DOHH2 (cell line): ENCODE measurements around the gene SNRNP25.
A peak's percentile ranks its signal among the peaks of the same experiment; 100 is the strongest.

Experiments used
- H3F3A ChIP-seq: fragments of 200-600 bp; sonication (generic), shearing (Covaris generic); 2 replicates; pipeline ENCODE4 v1.6.0; 2016; ENCODE audit warnings: antibody characterized with exemption, mild to moderate bottlenecking; ENCODE audit not compliant: control insufficient read depth, insufficient read depth
- H3K27ac ChIP-seq: fragments of 200-600 bp; sonication (generic); 2 replicates; pipeline ENCODE4 v1.5.1; 2014; ENCODE audit warnings: low read depth, mild to moderate bottlenecking, low read length, moderate library complexity
- H3K27me3 ChIP-seq: fragments of 200-600 bp; sonication (generic); 2 replicates; pipeline ENCODE4 v1.6.1; 2014; ENCODE audit warnings: mild to moderate bottlenecking, low read length, mixed read lengths; ENCODE audit not compliant: control insufficient read depth
- H3K36me3 ChIP-seq: fragments of 200-600 bp; sonication (generic); 2 replicates; pipeline ENCODE4 v1.6.1; 2014; ENCODE audit warnings: mild to moderate bottlenecking, low read length, moderate library complexity, mixed read lengths; ENCODE audit not compliant: control insufficient read depth
- H3K4me1 ChIP-seq: fragments of 200-600 bp; sonication (generic); 2 replicates; pipeline ENCODE4 v1.6.1; 2014; ENCODE audit warnings: mild to moderate bottlenecking, low read length, mixed read lengths; ENCODE audit not compliant: control insufficient read depth
- H3K4me2 ChIP-seq: fragments of 200-600 bp; sonication (generic); 2 replicates; pipeline ENCODE4 v1.6.0; 2014; ENCODE audit warnings: mild to moderate bottlenecking, low read length, moderate library complexity
- H3K4me3 ChIP-seq: fragments of 200-600 bp; sonication (generic); 2 replicates; pipeline ENCODE4 v1.5.1; 2014; ENCODE audit warnings: mild to moderate bottlenecking, low read length, mixed read lengths
- H3K79me2 ChIP-seq: fragments of 200-600 bp; sonication (generic); 2 replicates; pipeline ENCODE4 v1.6.1; 2014; ENCODE audit warnings: mild to moderate bottlenecking, low read length, mixed read lengths; ENCODE audit not compliant: control insufficient read depth
- H3K9me2 ChIP-seq: fragments of 200-600 bp; sonication (generic); replicated peaks from 2 replicates; pipeline ENCODE4 v1.6.1; 2014; ENCODE audit warnings: mild to moderate bottlenecking, low read length, mixed read lengths; ENCODE audit not compliant: control insufficient read depth
- H3K9me3 ChIP-seq: fragments of 200-600 bp; sonication (generic); 2 replicates; pipeline ENCODE4 v1.6.1; 2014; ENCODE audit warnings: antibody characterized with exemption, low read length, mixed read lengths; ENCODE audit not compliant: control insufficient read depth, insufficient read depth
- H4K20me1 ChIP-seq: fragments of 200-600 bp; sonication (generic); 2 replicates; pipeline ENCODE4 v1.6.0; 2014; ENCODE audit warnings: low read depth, mild to moderate bottlenecking, antibody characterized with exemption, low read length, moderate library complexity; ENCODE audit not compliant: control insufficient read depth, insufficient read depth
- EZH2phosphoT487 ChIP-seq: fragments of 200-600 bp; sonication (generic); IDR thresholded peaks from 2 replicates; pipeline ENCODE4 v1.6.1; 2017; ENCODE audit warnings: borderline replicate concordance, mild to moderate bottlenecking, antibody characterized with exemption, low read length, moderate library complexity, mixed read lengths
- TF ChIP-seq, protein P1 (sequence below): fragments of 200-600 bp; sonication (generic); IDR thresholded peaks from one replicate; pipeline ENCODE4 v1.5.1; 2014; ENCODE audit warnings: antibody characterized with exemption, mild to moderate bottlenecking, low read depth, low read length; ENCODE audit not compliant: poor library complexity, severe bottlenecking

Gene SNRNP25

GRCh38 chr16:47234-47633 is 6.4 kb upstream of the SNRNP25 start:
- H3K36me3 ChIP-seq: peaks cover 78% of the 10 kb centered on the region
- H4K20me1 ChIP-seq: peaks cover 19% of the 10 kb centered on the region; the same call in 1 of the 2 replicates
- no peaks in the 10 kb centered on the region for H3K9me2 ChIP-seq
- TF ChIP-seq, protein P1, sequence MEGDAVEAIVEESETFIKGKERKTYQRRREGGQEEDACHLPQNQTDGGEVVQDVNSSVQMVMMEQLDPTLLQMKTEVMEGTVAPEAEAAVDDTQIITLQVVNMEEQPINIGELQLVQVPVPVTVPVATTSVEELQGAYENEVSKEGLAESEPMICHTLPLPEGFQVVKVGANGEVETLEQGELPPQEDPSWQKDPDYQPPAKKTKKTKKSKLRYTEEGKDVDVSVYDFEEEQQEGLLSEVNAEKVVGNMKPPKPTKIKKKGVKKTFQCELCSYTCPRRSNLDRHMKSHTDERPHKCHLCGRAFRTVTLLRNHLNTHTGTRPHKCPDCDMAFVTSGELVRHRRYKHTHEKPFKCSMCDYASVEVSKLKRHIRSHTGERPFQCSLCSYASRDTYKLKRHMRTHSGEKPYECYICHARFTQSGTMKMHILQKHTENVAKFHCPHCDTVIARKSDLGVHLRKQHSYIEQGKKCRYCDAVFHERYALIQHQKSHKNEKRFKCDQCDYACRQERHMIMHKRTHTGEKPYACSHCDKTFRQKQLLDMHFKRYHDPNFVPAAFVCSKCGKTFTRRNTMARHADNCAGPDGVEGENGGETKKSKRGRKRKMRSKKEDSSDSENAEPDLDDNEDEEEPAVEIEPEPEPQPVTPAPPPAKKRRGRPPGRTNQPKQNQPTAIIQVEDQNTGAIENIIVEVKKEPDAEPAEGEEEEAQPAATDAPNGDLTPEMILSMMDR: no peak
- no peak for TF ChIP-seq EZH2phosphoT487
- H3K27me3 ChIP-seq: no peaks in the 10 kb centered on the region
- H3K27ac ChIP-seq: no peak overlapping the region
- H3F3A ChIP-seq: no peaks in the 10 kb centered on the region
- H3K4me3 ChIP-seq: no peak overlapping the region
- peaks cover 69% of the 10 kb centered on the region for H3K79me2 ChIP-seq
- no peak overlapping the region for H3K4me2 ChIP-seq
- peaks cover 17% of the 10 kb centered on the region for H3K4me1 ChIP-seq
- no peaks in the 10 kb centered on the region for H3K9me3 ChIP-seq

- H3K36me3 ChIP-seq: peaks cover 60% of the 10 kb centered on the region
- H3K9me2 ChIP-seq: no peaks in the 10 kb centered on the region
- H3K27me3 ChIP-seq: no peaks in the 10 kb centered on the region
- no peak for TF ChIP-seq EZH2phosphoT487
- TF ChIP-seq, protein P1: no peak
- H4K20me1 ChIP-seq: 0 out of 2 replicates have a peak, but pooled peaks cover 10% of the 10 kb centered on the region
- H3K4me2 ChIP-seq: peak overlapping the region; percentile 55
- H3F3A ChIP-seq: peaks cover 3% of the 10 kb centered on the region; the same call in 1 of the 2 replicates
- H3K4me3 ChIP-seq: peak overlapping the region; percentile 83
- no peak overlapping the region for H3K27ac ChIP-seq
- H3K9me3 ChIP-seq: no peaks in the 10 kb centered on the region
- H3K79me2 ChIP-seq: peaks cover 80% of the 10 kb centered on the region
- H3K4me1 ChIP-seq: peaks cover 22% of the 10 kb centered on the region
These were observed 2.6 kb upstream of the SNRNP25 start for GRCh38 chr16:50769-51591.

GRCh38 chr16:54237-54581 is 581 bp downstream of the SNRNP25 start:
- Histone ChIP-seq H3K9me2 (no peaks in the 10 kb centered on the region), H3K4me3 (peak overlapping the region; percentile 83), H3K27me3 (no peaks in the 10 kb centered on the region), H3K4me1 (peaks cover 22% of the 10 kb centered on the region), H3K27ac (peak overlapping the region; percentile 56), H3K36me3 (peaks cover 74% of the 10 kb centered on the region), H3K4me2 (peak overlapping the region; percentile 74), H4K20me1 (0 out of 2 replicates have a peak, but pooled peaks cover 10% of the 10 kb centered on the region), H3K79me2 (peaks cover 62% of the 10 kb centered on the region), H3K9me3 (no peaks in the 10 kb centered on the region), H3F3A (peaks cover 3% of the 10 kb centered on the region; the same call in 1 of the 2 replicates)
- TF ChIP-seq EZH2phosphoT487: no peak
- TF ChIP-seq, protein P1: no peak
